Smooth muscle cell of bladder (primary cell): ENCODE measurements around the gene CCDC187. TPM values are rescaled to one million over a fixed set of nuclear protein-coding genes. Genes with fewer than 3 reads are reported as not detected.

Experiments
- total RNA-seq: library from RNA; depleted of rRNA; stranded (reverse); fragments of >200 nt; gene quantifications from 2 replicates; pipeline ENCODE4 v1.2.3, GENCODE V29; 2014

Gene CCDC187
- under 0.01 TPM in 2 replicates for total RNA-seq

DNA sequence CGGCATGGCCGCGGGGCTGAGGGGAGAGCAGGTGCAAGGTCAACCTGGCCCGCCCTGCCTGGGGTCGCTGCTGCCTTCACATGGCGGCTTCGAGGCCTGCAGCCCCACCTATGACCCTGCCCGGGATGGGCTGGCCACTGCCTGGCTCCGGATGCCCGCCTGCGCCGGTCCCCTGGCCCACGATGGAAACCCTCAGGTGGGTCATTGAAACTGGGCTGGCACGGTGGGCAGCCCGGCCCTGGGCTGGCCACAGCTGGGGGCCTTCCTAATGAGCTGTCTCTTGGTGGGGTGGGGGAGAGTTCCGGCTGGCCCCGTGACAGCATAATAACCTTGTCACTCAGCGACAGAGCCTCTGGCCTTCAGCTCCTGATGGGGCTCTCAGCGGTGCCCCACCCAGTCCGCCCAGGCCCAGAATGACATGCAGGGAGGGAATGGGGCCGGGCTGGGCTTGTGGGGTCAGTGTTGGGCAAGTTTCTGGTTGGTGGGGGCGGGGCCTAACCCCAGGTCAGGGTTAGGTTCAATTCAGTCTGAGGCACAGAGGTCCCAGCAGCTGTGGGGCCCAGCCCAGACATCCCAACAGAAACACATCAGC, at the start of gene CCDC187:
CCDC187 (minus strand) TSS at position 270 of the 592 bp plus-strand sequence; CDS start at position 6, 264 bp downstream.

DNA sequence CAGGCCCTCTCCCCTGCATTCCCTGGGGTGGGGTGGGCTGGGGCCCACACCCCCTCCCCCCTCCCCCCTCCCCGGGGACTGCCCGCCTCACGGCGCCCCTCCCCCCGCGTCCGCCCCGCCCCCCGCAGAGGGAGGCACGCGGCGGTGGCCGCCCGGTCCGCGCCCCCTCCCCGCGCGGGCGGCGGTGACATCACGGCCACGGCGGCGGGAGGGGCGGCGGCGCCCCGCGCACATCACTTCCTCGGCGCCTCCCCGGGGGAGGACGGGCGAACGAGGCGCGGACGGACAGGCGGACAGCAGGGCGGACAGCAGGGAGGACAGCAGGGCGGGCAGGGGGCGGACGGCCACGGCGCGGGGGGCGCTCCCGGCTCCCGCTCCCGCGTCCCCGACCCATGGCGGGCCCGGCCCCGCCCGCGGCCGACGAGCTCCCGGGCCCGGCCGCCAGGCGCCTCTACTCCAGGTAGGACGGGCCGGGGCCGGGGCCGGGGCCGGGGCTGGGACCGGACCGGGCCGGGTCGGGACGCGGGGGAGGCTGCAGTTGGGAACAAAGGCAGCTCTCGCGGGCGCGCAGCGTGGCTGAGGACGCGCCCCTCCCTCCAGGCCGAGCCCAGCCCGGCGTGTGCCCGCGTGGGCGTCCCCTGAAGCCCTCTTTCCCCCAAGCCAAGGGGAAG, 23.5 kb upstream of the CCDC187 start, which contains the start of gene GPSM1:
GPSM1 (plus strand) TSS at position 236 of the 671 bp plus-strand sequence; CDS start at position 393, 157 bp downstream.

DNA sequence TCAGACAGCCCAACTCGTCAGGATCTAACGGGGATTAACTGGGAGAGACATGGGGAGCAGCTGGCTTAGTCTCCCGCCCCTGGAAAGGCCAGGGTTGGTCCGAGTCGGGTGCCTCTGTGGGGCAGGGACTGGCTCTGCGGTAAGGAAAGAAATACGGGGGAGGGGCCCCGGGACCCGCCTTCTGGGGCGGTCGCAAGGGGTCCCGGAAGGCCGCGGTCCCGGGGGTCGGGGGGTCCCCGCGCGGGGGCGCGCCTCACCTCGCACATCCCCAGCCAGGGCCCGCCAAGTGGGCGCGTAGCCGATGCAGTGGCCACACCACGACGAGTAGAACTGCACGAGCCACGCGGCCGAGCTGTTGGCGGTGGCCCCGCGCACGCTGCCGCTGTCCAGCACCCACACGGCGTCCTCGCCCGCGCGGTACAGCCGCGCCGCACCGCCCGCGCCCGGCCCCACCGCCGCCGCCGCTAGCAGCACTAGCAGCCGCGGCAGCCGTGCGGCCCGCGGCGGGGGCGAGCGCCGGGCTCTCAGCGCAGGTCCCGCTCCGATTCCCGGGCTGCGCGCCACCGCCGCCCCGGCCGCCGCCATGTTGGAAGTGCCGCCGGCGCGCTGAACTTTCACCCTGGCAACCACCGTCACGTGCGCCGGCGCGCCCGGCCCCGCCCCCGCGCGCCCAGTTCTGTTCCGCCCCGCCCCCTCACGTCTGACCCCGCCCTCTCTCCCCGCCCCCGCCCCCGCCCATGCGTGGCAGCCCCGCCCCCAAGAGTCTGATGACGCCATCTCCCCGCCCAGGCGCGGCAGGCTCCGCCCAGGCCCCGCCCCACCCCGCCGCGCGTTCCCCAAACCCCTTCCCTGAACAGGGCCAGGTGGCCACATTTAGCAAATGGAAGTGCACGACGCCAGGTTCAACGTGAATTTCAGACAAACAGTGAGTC, 58.4 kb downstream of the CCDC187 start, which contains the start of gene QSOX2:
QSOX2 (minus strand) TSS at position 594 of the 932 bp plus-strand sequence; CDS start at position 585, 9 bp downstream.

DNA sequence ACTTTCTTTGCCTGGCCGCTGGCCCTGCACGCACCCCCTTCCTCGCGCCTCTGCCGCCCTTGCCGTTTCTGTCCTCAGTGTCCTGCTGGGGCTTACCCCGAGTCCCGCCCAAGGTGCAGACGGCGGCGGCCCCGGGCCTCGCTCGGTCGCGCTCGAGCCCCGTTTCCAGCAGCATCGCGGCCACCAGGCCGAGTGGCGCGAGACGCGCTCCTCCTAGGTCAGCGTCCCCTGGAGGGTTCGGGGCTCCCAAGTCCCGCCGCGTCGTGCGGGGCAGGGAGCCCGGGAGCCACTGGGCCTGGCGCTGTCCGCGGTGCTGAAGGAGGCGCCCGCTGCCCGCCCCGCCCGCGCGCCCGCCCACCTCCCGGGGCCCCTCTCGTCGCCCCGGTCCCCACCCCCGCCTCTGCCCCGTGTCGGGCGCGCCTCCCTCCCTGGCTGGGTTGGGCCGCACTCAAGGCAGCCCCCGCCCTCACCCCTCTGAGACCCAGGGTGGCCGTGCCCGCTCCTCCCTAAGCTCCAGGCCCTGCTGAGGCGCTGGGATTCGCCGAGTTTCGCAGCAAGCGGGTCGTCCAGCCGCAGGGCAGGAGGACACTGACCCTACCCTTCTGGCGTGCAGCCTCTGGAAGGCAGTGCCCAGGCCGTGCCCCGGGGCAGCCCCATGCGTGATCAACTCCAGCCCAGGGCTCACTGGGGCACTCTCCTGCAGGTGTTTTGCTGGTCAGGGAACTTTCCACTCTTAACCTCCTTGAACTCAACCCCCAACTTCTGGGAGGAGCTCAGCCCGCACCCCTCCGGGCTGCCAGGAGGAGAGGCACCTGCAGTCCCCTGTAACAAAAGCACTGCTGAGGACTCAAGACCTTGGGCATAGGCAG, 98.8 kb downstream of the CCDC187 start, which contains the start of gene LHX3:
LHX3 (minus strand) TSS at position 291 of the 869 bp plus-strand sequence; CDS start at position 175, 116 bp downstream.

Other genes starting within 250 kb of the CCDC187 start
- 15.1 and 24.2 TPM in 2 replicates for gene NACC2, start 208.8 kb downstream of the CCDC187 start, total RNA-seq
- gene TMEM250, start 185.2 kb downstream of the CCDC187 start, total RNA-seq: 24.7 and 48.6 TPM in 2 replicates
- gene LHX3, start 99.0 kb downstream of the CCDC187 start, total RNA-seq: not detected in 2 replicates
- gene QSOX2, start 58.3 kb downstream of the CCDC187 start, total RNA-seq: 9.1 and 10.3 TPM in 2 replicates
- gene GPSM1, start 23.4 kb upstream of the CCDC187 start, total RNA-seq: 27.4 and 37.9 TPM in 2 replicates
- gene DNLZ, start 59.6 kb upstream of the CCDC187 start, total RNA-seq: 10.7 and 13.4 TPM in 2 replicates
- 2.2 and 3.0 TPM in 2 replicates for gene CARD9, start 69.6 kb upstream of the CCDC187 start, total RNA-seq
- gene SNAPC4, start 96.1 kb upstream of the CCDC187 start, total RNA-seq: 5.1 and 6.6 TPM in 2 replicates
- 20.3 and 31.3 TPM in 2 replicates for gene ENTR1, start 106.5 kb upstream of the CCDC187 start, total RNA-seq
- gene PMPCA, start 106.6 kb upstream of the CCDC187 start, total RNA-seq: 35.4 and 47.1 TPM in 2 replicates
- gene INPP5E, start 135.8 kb upstream of the CCDC187 start, total RNA-seq: 4.1 and 4.5 TPM in 2 replicates
- 12.7 and 18.7 TPM in 2 replicates for gene SEC16A, start 178.9 kb upstream of the CCDC187 start, total RNA-seq
- gene NOTCH1, start 242.0 kb upstream of the CCDC187 start, total RNA-seq: 13.5 and 17.4 TPM in 2 replicates